ENCODE data around the gene PLCB1.

Gene PLCB1

GRCh38 chr20:8248051-8248450 lies 116.0 kb downstream of the PLCB1 start:
- no peak for DNase-seq

DNA sequence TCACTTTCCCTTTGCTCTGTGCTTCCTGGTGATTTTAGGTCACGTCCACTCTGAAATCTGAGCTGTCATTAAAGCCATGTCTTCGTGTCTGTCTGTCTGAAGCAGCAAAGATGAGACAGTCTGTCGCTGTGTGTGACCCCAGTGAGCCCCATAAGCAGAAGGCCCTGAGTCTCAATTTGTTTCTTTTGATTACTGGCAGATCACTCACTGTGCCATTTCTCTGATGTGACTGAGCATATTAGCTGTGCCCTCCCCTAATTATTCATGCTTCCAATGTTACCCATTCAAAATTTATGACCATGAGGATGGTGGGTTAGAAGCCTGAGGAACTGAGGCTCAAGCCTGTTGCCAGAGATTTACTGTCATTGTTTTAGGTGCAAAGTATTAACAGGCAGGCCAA lies 117.6 kb downstream of the PLCB1 start:
- no peak for DNase-seq

DNA sequence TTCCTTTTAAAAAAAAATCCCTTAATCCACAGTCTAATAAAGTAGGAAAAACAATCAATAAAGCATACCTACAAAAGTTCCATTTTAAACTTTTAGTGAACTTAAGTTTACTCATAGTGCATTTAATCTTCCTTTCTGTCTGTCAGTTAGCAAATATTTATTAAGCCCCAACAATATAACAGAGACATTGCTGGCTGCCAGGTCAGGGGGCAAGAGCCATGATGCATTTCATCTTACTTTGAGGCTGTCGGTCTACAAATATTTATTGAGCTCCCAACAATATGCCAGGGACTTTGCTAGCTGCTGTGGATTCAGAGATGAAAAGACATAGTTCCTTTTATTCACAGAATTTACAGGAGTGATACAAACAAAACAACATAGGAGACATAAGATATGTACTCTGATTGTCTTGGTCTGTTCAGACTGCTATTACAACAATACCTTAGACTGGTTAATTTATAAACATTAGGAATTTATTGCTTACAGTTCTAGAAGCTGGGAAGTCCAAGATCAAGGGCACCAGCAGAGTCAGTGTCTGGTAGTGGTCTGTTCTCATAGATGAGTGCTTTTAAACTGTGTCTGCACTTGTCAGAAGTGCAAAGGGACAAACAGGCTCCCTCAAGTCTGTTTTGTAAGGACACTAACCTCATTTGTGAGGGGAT lies 118.6 kb downstream of the PLCB1 start:
- no peak for DNase-seq

GRCh38 chr20:8251201-8251575 lies 119.1 kb downstream of the PLCB1 start:
- DNase-seq = no peak

DNA sequence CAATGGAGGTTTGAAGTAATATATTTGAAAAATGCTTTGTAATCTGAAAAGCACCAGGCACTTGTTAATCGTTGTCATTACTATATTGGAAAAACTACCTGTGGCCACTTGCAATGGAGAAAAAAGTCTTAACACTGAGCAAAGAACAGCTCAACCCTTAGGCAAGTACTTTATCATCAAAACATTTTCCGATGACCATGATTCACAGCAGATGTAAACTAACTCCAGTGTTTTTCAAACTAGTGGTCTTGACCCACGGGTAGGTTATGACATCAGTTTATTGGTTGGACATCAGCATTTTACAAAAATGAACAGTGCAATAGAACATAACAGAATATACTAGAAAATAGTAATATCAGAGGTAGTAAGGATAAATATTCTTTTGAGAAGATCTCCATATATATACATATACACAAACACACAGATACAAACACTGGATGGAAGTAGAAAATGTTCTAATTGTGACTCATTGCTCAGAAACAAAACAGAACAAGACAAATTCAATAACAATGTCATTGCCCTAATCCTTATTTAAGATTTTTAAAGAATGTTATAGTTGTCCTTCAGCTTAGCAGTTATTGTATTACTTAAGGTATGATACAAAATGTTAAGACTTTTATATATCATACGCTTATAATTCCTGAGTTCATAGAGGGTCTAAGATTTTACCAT lies 123.0 kb downstream of the PLCB1 start:
- DNase-seq = no peak

- no peak for DNase-seq
Measured at GRCh38 chr20:8255945-8256632, 124.0 kb downstream of the PLCB1 start.

DNA sequence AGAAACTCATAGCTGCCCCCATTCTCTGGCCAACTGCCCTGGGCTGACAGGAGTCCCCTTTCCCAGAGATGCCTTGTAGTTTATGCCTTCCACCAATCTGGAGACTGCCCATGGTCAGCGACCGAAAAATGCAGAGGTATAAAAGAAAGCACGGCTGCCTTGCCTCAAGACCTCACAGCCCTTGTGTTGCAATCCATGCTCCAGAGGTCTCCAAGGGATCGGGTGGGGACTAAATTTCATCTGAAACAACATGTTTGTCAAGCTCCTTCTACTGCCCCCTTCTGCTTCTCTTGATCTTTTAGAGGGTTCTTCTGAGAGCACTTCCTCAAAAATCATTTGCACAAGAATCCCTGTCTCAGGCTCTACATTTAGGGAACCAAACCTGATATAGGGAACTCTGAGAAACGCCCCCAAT lies 128.8 kb downstream of the PLCB1 start:
- peak; percentile 50 to 69 for DNase-seq

GRCh38 chr20:8262721-8263120 lies 130.7 kb downstream of the PLCB1 start:
- DNase-seq = no peak

GRCh38 chr20:8265588-8265987 lies 133.5 kb downstream of the PLCB1 start:
- DNase-seq = no peak

DNA sequence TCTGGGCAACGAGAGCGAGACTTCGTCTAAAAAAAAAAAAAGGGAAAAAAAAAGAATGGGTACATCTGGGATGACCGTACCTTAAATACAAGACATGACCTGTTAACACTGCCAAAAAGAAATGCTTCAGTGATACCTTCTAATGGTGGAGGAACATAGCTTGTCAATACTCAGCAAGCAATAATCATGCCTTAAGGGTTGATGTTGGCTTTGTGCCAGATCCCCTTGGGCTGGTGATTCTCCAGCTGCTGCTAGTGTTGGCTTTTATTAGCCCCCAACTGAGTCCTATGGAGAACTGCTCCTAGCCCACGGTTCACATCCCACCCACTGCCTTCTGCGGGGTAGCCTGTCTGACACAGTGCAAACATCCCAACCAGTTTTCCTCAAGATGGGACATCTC lies 134.9 kb downstream of the PLCB1 start:
- no peak for DNase-seq

DNA sequence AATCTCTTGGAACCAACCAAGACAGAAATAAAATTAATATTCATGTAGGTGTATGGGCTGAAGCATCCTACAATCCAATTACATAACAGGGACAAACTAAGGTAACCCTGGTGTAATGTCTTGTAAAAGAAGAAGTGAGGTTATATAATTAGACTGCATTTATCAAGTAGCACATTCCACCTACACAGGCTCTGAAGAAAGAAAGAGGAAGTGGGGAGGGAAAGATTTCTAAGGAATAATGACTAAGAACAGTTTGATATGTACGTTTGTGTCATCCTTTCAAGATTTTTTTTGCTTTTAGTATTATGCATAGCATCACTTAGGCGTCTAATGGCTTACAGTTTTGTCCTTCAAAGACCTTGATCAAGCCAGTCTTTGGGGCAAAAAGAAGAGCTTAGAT lies 139.7 kb downstream of the PLCB1 start:
- peak; percentile 80 to 82 for DNase-seq

DNA sequence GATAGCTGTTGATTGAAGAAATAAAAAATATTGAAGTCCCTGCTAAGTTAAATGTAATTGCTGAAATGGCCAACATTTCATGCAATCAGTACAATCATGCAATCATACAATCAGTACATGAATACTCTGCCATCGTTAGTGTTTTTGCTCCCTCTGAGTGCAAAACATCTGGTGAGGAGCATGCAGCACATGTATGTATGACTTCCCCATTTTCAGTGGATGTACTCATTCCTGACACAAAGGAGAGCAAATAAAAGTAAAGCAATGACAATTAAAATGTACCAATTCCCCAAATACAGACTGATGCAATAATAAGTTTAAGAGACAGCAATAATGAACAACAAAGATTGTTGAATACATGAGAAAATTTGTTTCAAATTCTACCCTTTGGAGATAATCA lies 140.7 kb downstream of the PLCB1 start:
- peak; percentile 69 to 70 for DNase-seq

GRCh38 chr20:8284902-8285301 lies 152.8 kb downstream of the PLCB1 start:
- DNase-seq = no peak

DNA sequence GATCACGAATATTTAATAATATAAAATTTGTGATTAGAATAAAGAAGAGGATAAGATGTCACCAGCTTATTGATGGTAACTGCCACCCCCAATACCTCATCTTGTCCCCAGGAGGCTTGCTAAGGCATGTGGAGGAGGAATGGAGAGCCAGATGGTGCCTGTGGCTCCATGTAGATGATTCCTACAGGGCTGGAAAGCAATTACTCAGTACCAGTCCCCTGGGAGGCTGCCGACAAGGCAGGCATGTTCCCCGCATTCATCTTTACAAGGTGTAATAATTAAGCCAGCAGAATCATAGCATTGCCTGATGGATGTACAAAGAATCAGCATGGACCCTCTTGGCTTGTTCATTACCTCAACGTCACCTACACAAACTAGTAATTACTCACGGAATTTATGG lies 155.3 kb downstream of the PLCB1 start:
- no peak for DNase-seq

GRCh38 chr20:8291200-8291599 lies 159.1 kb downstream of the PLCB1 start:
- no peak for DNase-seq

GRCh38 chr20:8291873-8292272 lies 159.8 kb downstream of the PLCB1 start:
- DNase-seq = no peak

GRCh38 chr20:8292793-8293192 lies 160.7 kb downstream of the PLCB1 start:
- no peak for DNase-seq

- DNase-seq = no peak
Measured at GRCh38 chr20:8293750-8294149, 161.7 kb downstream of the PLCB1 start.

DNA sequence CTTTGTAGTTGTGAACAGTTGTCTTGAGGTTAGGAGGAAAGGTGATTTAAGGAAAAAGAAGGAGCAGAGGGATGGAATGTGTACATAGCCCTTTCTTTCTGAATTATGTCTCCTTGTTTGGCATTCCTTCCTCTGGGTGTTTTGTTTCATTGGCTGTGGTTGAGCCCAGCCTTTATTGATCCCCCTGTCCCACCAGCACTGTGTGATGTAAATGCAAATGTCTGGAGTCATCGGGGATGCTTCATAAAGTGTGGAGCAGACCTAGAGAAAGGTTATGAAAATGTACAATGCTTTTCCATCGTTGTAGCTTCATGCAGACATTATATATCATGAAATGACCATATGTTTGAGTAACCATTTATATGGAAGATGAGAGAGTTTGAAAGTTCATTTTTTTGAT lies 164.5 kb downstream of the PLCB1 start:
- DNase-seq = no peak

- DNase-seq = no peak
Measured at GRCh38 chr20:8298426-8299043, 166.5 kb downstream of the PLCB1 start.

DNA sequence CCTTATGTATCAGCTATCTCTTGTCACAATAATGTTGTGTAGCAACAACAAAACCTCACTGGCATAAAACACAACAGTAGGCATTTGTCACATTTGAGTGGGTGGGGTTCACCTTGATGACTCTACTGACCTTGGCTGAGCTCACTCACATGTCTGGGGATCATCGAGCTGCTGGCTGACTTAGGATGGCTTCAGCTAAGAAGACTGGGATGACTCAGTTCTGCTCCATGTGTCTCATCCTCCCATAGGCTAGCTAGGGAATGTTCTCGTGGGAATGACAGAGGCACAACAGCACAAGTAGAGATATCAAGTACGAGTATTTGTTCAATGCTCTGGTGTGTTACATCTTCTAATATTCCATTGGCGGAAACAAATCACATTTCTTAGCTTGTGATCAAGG lies 167.9 kb downstream of the PLCB1 start:
- DNase-seq = no peak

DNA sequence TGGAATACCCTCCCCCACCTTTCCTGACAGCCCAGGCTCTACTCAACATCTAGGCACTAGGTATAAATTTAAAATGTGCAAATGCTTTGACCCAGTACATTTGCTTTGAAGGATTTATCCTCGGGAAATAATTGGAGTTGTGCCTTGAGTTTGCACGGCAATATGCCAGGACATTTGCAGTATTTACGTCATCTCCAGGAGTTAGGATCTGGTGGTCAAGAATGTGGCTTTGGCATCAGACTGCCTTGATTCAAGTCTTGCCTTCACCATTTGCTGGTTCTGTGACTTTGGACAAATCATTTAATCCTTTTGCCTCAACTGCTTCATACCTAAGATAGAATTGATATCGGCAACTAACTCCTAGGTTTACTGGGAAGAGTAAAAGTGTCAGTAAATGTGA lies 169.6 kb downstream of the PLCB1 start:
- DNase-seq = no peak

DNA sequence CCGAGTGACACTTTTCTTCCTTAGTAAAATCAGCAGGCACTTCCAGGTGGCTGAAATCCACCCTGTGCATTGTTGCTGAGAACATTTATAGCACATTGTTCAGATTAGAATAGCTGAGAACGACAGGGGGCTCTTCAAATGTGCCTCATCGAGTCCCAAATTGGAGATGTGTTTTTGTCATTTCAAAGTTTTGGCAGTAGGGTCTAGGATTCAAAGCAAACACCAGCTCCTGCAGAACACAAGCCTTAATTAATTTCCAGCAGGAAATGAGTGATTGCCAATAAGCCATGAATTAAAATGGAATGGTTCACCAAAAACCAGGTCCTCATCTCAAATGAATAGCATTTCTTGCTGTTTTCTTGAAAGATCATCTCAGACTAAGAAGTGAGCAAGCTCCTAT lies 171.6 kb downstream of the PLCB1 start:
- DNase-seq = no peak
